GM19397 (cell line): ENCODE measurements around the gene ADCY3.
A peak's percentile ranks its signal among the peaks of the same experiment; 100 is the strongest.

Experiments used
- ATAC-seq: cut with Tn5 transposase; IDR thresholded peaks from one replicate; pipeline ENCODE4 v1.9.1; 2021; ENCODE audit warnings: mild to moderate bottlenecking, moderate library complexity; ENCODE audit not compliant: unreplicated experiment

ADCY3 gene

GRCh38 chr2:24920098-24920808, at the start of gene ADCY3:
ADCY3 (minus strand) TSS chr2:24920237; CDS start chr2:24918987, 1,250 bp downstream.
- peak; percentile 52 for ATAC-seq

- ATAC-seq, result no peak
These were observed 49.7 kb upstream of the ADCY3 start for GRCh38 chr2:24969784-24970183.

- ATAC-seq, result no peak
These were observed 41.9 kb upstream of the ADCY3 start for GRCh38 chr2:24961903-24962302.

GRCh38 chr2:24959761-24960160, 39.7 kb upstream of the ADCY3 start:
- no peak for ATAC-seq

DNA sequence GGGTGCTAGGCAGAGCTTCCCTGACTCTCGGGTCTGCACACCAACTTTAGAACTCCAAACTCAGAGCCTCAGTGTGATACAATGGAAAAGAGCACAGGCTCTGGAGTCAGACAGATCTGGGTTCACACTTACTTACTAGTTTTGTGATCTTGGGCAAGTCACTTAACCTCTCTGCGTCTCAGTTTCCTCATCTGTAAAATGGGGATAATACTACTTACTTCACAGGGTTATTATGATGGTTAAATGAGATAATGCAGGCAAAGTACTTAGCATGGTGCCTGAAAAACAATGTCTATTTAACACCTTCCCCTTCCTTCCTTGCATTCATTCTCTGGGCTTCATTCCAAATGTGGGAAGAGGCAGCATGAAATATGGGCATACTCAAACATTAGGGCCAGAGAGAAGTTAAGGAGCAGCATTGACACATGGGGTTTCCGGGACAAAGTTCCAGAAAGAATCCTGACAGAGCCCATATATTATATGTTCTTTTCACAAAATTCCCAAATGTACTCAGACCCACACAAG, 38.4 kb upstream of the ADCY3 start:
- no peak for ATAC-seq

DNA sequence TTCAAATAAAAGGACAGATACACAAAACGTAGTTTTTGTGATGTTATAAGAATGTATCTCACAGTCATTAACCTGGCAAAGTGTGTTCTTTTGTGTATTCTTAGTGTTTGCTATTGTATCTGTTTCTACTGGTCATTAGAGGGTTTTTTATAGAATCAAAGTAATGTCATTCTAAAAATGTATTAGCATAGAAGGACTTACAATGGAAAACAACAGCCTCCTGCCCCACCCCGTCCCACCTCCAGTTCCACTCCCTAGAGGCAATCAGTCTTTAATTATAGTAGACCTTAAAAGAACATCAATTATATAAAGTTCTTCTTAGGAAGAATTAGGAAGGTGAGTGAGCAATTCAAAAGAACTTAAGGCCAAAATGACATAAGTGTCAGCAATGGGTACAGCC, 37.9 kb upstream of the ADCY3 start:
- no peak for ATAC-seq

- ATAC-seq, result no peak
These were observed 37.2 kb upstream of the ADCY3 start for GRCh38 chr2:24957221-24957620.

DNA sequence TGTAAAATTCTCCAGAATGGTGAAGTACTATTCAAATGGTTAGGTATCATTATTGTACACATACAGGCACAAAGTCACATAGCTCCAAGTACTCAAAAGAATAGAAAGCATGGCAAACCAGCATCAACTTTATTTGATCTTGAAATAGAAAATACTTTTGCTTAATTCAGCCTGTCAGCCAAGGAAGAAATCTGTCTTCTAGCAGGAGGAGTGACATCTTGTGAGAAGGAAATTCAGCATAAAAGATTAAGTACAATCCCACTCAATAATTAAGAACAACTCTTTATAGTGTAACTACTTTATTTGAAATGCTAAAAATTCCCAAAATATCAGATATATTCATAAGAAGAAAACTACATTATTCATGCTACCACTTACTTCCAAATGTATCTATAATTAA, 35.9 kb upstream of the ADCY3 start:
- ATAC-seq, result no peak

DNA sequence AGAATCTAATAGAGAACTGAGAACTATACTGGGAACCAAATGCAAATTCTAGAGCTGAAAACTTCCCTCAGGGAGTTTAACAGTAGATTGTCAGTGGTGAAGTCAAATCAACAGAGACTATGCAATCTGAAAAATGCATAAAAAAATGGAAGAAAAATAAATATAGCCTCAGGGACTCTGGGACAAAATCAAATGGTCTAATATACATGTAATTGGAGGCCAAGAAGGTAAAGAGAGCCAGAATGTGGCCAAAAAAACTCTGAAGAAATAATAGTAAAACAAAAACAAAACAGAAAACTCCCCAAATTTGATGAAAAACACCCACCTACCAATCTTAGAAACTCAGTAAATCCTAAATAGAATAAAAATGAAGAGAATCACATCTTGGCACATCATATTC, 35.2 kb upstream of the ADCY3 start:
- ATAC-seq, result no peak

DNA sequence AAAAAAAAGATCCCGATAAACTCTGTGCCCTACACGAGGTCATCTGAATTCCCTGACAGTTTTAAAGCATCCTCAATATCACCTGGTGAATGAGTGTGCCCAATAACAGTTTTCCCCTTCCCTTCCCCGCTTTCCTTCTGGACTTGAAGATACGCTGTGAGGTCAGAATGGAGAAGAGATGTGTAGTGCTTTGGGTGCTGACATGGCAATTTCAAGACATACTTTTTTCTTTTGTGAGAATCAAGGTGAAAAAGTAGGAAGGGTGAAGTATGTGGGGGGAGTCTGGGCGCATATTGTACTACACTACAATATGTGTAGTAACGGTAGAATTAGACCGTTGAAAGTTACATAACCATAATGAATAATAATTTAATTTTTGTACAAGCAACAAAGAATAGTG, 30.1 kb upstream of the ADCY3 start:
- ATAC-seq, result no peak

DNA sequence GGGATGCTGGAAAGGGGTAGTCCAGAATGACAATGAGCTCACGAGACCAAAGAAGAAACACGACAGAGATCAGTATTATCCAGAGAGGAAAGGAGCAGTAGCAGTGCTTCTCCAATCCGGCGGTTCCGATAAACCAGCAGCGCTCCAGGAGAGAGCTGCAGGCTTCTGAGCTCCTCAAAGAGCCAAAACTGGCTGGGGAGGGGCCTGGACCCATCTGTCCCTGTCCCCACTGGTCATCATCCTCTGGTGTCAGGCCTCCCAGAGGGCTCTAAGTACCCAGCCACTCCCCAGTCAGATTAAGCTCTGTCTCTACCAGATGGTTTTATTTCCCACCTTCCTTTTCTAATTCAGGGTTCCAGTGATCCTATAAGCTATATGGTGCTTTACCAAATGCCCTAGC, 28.5 kb upstream of the ADCY3 start:
- ATAC-seq, result no peak

DNA sequence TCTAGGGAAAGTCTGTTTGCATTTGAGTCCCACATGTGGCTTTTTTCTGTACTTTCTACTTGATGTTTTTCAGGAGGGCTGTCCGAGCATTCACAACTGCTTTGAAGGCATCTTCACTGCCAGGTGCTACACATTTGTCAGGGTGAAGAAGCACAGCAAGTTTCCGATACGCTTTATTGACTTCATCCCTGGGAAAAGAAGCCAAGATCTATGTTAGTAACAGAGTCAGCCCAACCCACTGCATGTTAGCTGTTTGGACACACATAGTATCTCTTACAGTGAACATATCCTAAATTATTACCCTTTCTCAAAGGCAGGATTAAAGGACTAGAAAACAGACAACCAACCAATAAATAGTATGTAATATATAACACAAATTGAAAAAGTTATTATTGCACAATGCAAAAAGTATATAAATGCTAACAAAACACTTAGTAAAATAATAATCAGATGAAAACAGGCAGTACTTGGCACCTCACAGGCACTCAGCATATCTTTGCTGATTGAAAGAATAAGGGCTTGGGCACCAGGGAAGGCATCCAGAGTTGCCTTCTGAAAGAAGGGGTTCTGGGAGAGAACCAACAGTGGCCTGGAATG, 27.6 kb upstream of the ADCY3 start:
- no peak for ATAC-seq

DNA sequence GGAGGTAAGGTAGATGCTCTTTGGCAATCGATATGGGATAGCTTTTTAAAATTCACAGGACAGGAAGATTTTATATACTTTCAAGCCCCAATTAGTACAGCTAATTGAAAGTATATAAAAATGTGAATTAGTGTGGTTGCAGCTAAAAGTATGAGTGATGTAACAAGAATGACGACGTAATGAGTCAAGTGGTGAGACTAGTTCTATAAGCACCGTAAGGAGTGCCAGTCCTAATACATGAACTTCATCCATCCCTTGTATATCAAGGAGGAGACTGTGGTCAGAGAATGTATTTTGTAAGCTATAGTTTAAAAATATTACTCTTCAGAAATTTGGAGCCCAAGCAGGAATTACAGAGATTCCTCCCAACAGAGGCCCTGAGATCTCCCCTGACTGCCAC, 25.9 kb upstream of the ADCY3 start:
- no peak for ATAC-seq

- ATAC-seq, result no peak
These were observed 23.5 kb upstream of the ADCY3 start for GRCh38 chr2:24943427-24944053.

DNA sequence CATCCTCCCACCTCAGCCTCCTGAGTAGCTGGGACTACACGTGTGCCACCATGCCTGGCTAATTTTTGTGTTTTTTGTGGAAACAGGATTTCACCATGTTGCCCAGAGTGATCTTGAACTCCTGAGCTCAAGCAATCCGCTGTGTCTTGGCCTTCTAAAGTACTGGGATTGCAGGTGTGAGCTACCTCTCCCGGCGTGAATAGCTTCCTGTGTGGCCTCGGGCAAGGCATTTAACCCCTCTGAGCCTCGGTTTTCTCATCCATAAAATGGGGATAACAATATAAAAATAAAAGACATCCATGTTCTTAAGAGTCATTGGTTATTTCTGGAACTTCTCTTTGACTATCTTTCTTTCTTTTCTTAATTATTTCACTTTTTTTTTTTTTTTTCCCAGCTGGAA, 19.3 kb upstream of the ADCY3 start:
- ATAC-seq, result no peak

GRCh38 chr2:24937236-24937635, 17.2 kb upstream of the ADCY3 start:
- ATAC-seq, result no peak

DNA sequence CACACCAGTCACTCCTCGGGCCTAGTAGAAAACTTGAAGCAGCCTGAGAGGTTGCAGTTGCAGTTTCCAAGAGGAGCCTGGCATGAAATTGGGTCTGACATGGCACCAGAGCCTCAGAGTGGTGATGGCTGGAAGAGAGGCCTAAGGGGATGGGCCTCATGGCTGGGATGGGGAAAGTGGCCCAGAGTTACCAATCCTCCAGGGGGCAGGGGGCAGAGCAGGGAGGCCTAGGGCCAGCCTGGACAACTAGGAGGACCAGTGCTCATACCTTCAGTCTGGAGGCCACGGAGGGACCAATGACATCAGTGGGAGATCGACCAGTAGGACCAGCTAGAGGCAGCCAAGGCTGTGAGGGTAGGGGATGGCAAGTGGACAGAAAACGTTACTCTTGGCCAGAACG, 15.1 kb upstream of the ADCY3 start:
- no peak for ATAC-seq

DNA sequence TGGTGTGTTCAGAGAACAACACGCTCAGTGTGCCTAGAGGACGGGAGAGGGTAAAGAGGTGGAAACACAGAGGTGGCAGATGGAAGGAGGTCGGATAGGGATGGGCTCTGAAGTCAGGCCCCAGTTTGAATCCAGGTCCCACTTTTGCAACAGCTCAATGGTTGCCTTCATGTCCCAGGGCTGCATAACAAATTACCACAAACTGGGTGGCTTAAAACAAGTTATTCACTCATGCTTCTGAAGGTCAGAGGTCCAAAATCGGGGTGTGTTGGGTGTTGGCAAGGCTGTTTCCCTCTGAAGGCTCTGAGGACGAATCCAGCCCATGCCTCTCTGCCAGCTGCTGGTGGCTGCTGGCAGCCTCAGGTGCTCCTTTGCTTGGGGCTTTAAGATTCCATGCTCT, 12.7 kb upstream of the ADCY3 start:
- ATAC-seq, result no peak

- ATAC-seq, result peak; percentile 59
These were observed 10.7 kb upstream of the ADCY3 start for GRCh38 chr2:24930768-24931167.

- no peak for ATAC-seq
These were observed 9.2 kb upstream of the ADCY3 start for GRCh38 chr2:24929230-24929629.

GRCh38 chr2:24928036-24928435, 8.0 kb upstream of the ADCY3 start:
- no peak for ATAC-seq

DNA sequence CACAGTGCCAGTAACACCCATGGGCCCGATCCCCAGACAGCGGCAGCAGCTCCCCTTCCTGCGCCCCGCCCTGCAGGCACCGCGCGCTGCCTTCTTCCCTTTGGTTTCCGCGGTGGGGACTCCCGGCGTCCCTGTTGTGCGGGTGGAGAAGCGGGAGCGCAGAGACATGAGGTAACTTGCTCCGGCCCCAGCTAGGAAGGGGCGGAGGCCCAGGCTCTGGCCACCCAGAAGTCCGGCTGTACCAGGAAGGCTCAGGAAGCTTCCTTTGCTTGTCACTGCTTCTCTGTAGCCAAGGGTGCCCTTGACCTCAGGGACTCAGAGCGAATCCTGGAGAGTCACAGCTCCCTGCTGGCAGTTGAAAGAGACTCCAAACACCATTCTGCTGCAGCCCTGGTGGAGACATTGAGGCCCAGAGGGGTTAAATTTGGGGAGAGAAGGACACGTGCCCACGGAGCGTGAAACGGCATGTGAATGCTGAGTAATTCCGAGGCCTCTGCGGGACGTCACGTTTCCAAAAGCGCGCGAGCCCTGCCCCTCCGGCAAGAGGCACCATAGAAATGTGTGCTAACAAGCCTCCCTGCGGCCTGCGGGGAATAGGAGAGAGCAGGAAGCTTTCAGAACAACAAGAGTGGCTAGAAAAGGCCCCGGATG, 6.7 kb upstream of the ADCY3 start:
- ATAC-seq, result no peak
